K562 (cell line): ENCODE results near the gene AIRE. TPM values are rescaled to one million over a fixed set of nuclear protein-coding genes. Genes with fewer than 3 reads are reported as not detected.

Experiments used
- ATAC-seq: fragments of 200-7000 bp; cut with Tn5 transposase; 3 replicates; pipeline ENCODE4 v1.9.1; 2020; ENCODE audit warnings: moderate library complexity
- BruUV-seq: library from RNA; stranded (reverse); fragments of 400-500 nt; replicated peaks from 2 replicates; lab custom pipeline; 2021; lab: Mats Ljungman, UMichigan
- CTCF ChIA-PET: fragments of 300-600 bp; formaldehyde crosslinking; extraction: SDS; loops from one replicate; lab custom pipeline; 2021; ENCODE audit warnings: low intra/inter-chr PET ratio; lab: Yijun Ruan, JAX
- POLR2A ChIA-PET: fragments of 300-600, 350-650 bp; sonication (Branson Sonifier 250); formaldehyde crosslinking; extraction: SDS; loops from one replicate; lab custom pipeline; 2021; ENCODE audit warnings: antibody characterized with exemption, inconsistent platforms; lab: Yijun Ruan, JAX
- DNase-seq, 4 experiments: peaks; one replicate each; pipeline versions ENCODE4 v3.0.0 to v3.0.0-alpha.2; 2011 to 2018; ENCODE audit warnings: low spot score in 3 of 4, mixed read lengths in 3 of 4; ENCODE audit errors: extremely low read depth in 1 of 4
- FAIRE-seq: peaks from 2 replicates; lab custom pipeline; 2011; peaks lifted over from hg19 to GRCh38; lab: Jason Lieb, UNC
- H2AFZ ChIP-seq: 2 replicates; pipeline ENCODE4 v1.6.0; 2011; ENCODE audit warnings: low read depth, low read length, control low read depth, inconsistent platforms
- H3K27ac ChIP-seq: fragments of 200-600 bp; 3 replicates; pipeline ENCODE4 v1.8.0; 2011; ENCODE audit warnings: low read depth, mild to moderate bottlenecking, control low read depth, inconsistent platforms, low read length, moderate library complexity, mixed read lengths; ENCODE audit errors: extremely low read depth
- H3K27me3 ChIP-seq, 2 experiments: fragments of 300-600 bp in 1 of 2; 2 replicates in 1 of 2; 3 replicates in 1 of 2; pipeline versions ENCODE4 v1.6.0 to v1.8.0; 2011; ENCODE audit warnings: inconsistent platforms in 2 of 2, low read length in 2 of 2, mild to moderate bottlenecking in 1 of 2, mixed read lengths in 1 of 2, moderate library complexity in 1 of 2; ENCODE audit not compliant: control insufficient read depth in 2 of 2, insufficient read depth in 2 of 2
- H3K36me3 ChIP-seq: fragments of 300-600 bp; 3 replicates; pipeline ENCODE4 v1.8.0; 2011; ENCODE audit warnings: mild to moderate bottlenecking, low read length, inconsistent platforms; ENCODE audit not compliant: control insufficient read depth, insufficient read depth
- H3K4me1 ChIP-seq, 2 experiments: fragments of 200-600 bp in 1 of 2; replicated peaks in 1 of 2; 2 replicates in 1 of 2; 3 replicates in 1 of 2; pipeline versions ENCODE4 v1.5.1 to v1.8.0; 2011; ENCODE audit warnings: inconsistent platforms in 2 of 2, low read length in 2 of 2, mild to moderate bottlenecking in 1 of 2, mixed read lengths in 1 of 2, moderate library complexity in 1 of 2; ENCODE audit not compliant: control insufficient read depth in 2 of 2, insufficient read depth in 2 of 2
- H3K4me2 ChIP-seq: 2 replicates; pipeline ENCODE4 v1.6.1; 2011; ENCODE audit warnings: low read length, control low read depth, inconsistent platforms, mixed read lengths; ENCODE audit not compliant: insufficient read depth
- H3K4me3 ChIP-seq: fragments of 200-600 bp; sonication (generic), shearing (Covaris generic); 2 replicates; pipeline ENCODE4 v1.5.1; 2016; ENCODE audit warnings: control low read depth, inconsistent platforms
- H3K79me2 ChIP-seq: fragments of 200-600 bp; 3 replicates; pipeline ENCODE4 v1.8.0; 2011; ENCODE audit warnings: low read length, inconsistent platforms; ENCODE audit not compliant: control insufficient read depth, insufficient read depth
- H3K9ac ChIP-seq, 2 experiments: 2 replicates each; pipeline versions ENCODE4 v1.6.0 to v1.6.1; 2011; ENCODE audit warnings: low read depth in 2 of 2, low read length in 2 of 2, control low read depth in 1 of 2, inconsistent platforms in 1 of 2, mild to moderate bottlenecking in 1 of 2, mixed read lengths in 1 of 2; ENCODE audit not compliant: insufficient read depth in 1 of 2
- H3K9me1 ChIP-seq: one replicate; pipeline ENCODE4 v1.6.0; 2011; ENCODE audit warnings: inconsistent platforms, mild to moderate bottlenecking, low read length, moderate library complexity; ENCODE audit not compliant: control insufficient read depth, insufficient read depth
- H3K9me3 ChIP-seq: replicated peaks from 2 replicates; pipeline ENCODE4 v1.5.1; 2011; ENCODE audit warnings: low read depth, low read length, inconsistent platforms; ENCODE audit not compliant: control insufficient read depth, insufficient read depth
- H4K20me1 ChIP-seq: replicated peaks from 2 replicates; pipeline ENCODE4 v1.6.1; 2011; ENCODE audit warnings: low read length, inconsistent platforms, mixed read lengths; ENCODE audit not compliant: control insufficient read depth, insufficient read depth
- BHLHE40 ChIP-seq: IDR thresholded peaks from 2 replicates; pipeline ENCODE4 v1.6.1; 2011; ENCODE audit warnings: low read length, improper control_type of control experiment
- BRF1 ChIP-seq: IDR thresholded peaks from 3 replicates; pipeline ENCODE4 v1.6.1; 2011; ENCODE audit warnings: borderline replicate concordance, mild to moderate bottlenecking; ENCODE audit not compliant: insufficient read length; ENCODE audit errors: extremely low read depth
- CBFB ChIP-seq: sonication (generic); formaldehyde crosslinking; IDR thresholded peaks from 2 replicates; pipeline ENCODE4 v1.4.0; 2020; ENCODE audit warnings: mild to moderate bottlenecking, missing genetic modification reagents
- DIDO1 ChIP-seq: fragments of 450-650 bp; IDR thresholded peaks from 2 replicates; pipeline ENCODE4 v1.6.1; 2016; ENCODE audit warnings: low read depth, missing biosample characterization, missing genetic modification characterization
- DNMT1 ChIP-seq: fragments of 450-650 bp; IDR thresholded peaks from 2 replicates; pipeline ENCODE4 v1.6.1; 2016; ENCODE audit warnings: antibody characterized with exemption, mild to moderate bottlenecking
- EP300 ChIP-seq: IDR thresholded peaks from 2 replicates; pipeline ENCODE4 v1.6.1; 2012; ENCODE audit warnings: low read length, improper control_type of control experiment
- ETV6 ChIP-seq, 3 experiments: fragments of 150-350 bp in 1 of 3; sonication (generic) in 1 of 3; formaldehyde crosslinking in 1 of 3; IDR thresholded peaks; 2 replicates each; pipeline versions ENCODE4 v1.6.1 to v1.8.0; 2014 to 2022; ENCODE audit warnings: borderline replicate concordance in 2 of 3, low read depth in 2 of 3, antibody characterized with exemption in 1 of 3, low read length in 1 of 3, mild to moderate bottlenecking in 1 of 3, missing genetic modification reagents in 1 of 3
- FOXA3 ChIP-seq, 2 experiments: fragments of 450-650 bp in 1 of 2; sonication (generic) in 1 of 2; formaldehyde crosslinking; IDR thresholded peaks in 1 of 2; conservative IDR thresholded peaks in 1 of 2; 2 replicates each; pipeline versions ENCODE4 v1.4.0 to v1.8.0; 2020 to 2022; ENCODE audit warnings: mild to moderate bottlenecking in 2 of 2, missing genetic modification reagents in 1 of 2
- KDM1A ChIP-seq, 2 experiments: fragments of 450-650 bp; IDR thresholded peaks; 2 replicates each; pipeline ENCODE4 v1.6.1; 2016; ENCODE audit warnings: mild to moderate bottlenecking in 2 of 2
- MCM5 ChIP-seq: fragments of 450-650 bp; IDR thresholded peaks from 2 replicates; pipeline ENCODE4 v1.6.1; 2016; ENCODE audit warnings: low read depth
- MTA1 ChIP-seq: fragments of 450-650 bp; IDR thresholded peaks from 2 replicates; pipeline ENCODE4 v1.6.1; 2017; ENCODE audit warnings: borderline replicate concordance
- NELFE ChIP-seq: IDR thresholded peaks from 2 replicates; pipeline ENCODE4 v1.6.1; 2011; ENCODE audit warnings: mild to moderate bottlenecking; ENCODE audit not compliant: insufficient read depth, insufficient read length
- PHB ChIP-seq: fragments of 250-450 bp; sonication (Bioruptor Pico); IDR thresholded peaks from 2 replicates; pipeline ENCODE4 v1.5.0; 2021
- RFX1 ChIP-seq: fragments of 450-650 bp; IDR thresholded peaks from 2 replicates; pipeline ENCODE4 v1.6.1; 2016; ENCODE audit warnings: mild to moderate bottlenecking, moderate library complexity
- SIRT6 ChIP-seq: IDR thresholded peaks from one replicate; pipeline ENCODE4 v1.6.1; 2012; ENCODE audit warnings: low read depth, mild to moderate bottlenecking, control low read depth, inconsistent platforms, low read length, moderate library complexity
- STAG1 ChIP-seq: sonication (generic); formaldehyde crosslinking; IDR thresholded peaks from 2 replicates; pipeline ENCODE4 v1.5.0; 2020; ENCODE audit warnings: missing genetic modification reagents, borderline replicate concordance
- XRCC5 ChIP-seq: fragments of 200-400 bp; formaldehyde crosslinking; IDR thresholded peaks from 2 replicates; pipeline ENCODE4 v1.6.1; 2017; ENCODE audit warnings: low read depth, mild to moderate bottlenecking, low read length
- ZBED1 ChIP-seq: IDR thresholded peaks from 2 replicates; pipeline ENCODE4 v1.6.1; 2014
- ZNF12 ChIP-seq: sonication (generic); formaldehyde crosslinking; IDR thresholded peaks from 2 replicates; pipeline ENCODE4 v1.4.0; 2020; ENCODE audit warnings: mild to moderate bottlenecking, missing genetic modification reagents
- ZNF217 ChIP-seq: sonication (generic); formaldehyde crosslinking; IDR thresholded peaks from 2 replicates; pipeline ENCODE4 v1.8.0; 2022; ENCODE audit warnings: mild to moderate bottlenecking, missing genetic modification reagents
- ZNF696 ChIP-seq: fragments of 250-450 bp; sonication (Bioruptor Pico); conservative IDR thresholded peaks from 2 replicates; pipeline ENCODE4 v1.4.0; 2020; ENCODE audit warnings: mild to moderate bottlenecking, moderate library complexity
- WGBS: fragments of 100-300 bp; shearing (Covaris generic); methylation state at CpG from one replicate; pipeline ENCODE4 v1.1.6; 2016; ENCODE audit warnings: low coverage, mixed read lengths; ENCODE audit not compliant: insufficient coverage; ENCODE audit errors: missing lambda C conversion rate; 5-methylcytosine and 5-hydroxymethylcytosine counted together
- in situ Hi-C: fragments of 300-500 bp; cut with MboI; formaldehyde crosslinking; loops from 4 replicates; pipeline ENCODE4 v1.15.0; 2018; ENCODE audit warnings: inconsistent platforms, mixed read lengths
- intact Hi-C: fragments of 100-400 bp; cut with micrococcal nuclease; formaldehyde crosslinking; loops from 2 replicates; pipeline ENCODE4 v1.14.2; 2022
- polyA plus RNA-seq, 8 experiments: library from polyadenylated mRNA; depleted of rRNA in 4 of 8; stranded (reverse) in 5 of 8; unstranded in 3 of 8; fragments of >200 nt; fragmentation: Nextera tagmentation in 2 of 8; fragmentation: Illumina TruSeq in 1 of 8; extraction: Ambion mirVana in 2 of 8; extraction: Trizol in 1 of 8; gene quantifications; 2 replicates each; pipeline versions ENCODE4 v1.2.1 to v1.2.3, GENCODE V29; 2011 to 2014; ENCODE audit warnings: inconsistent platforms in 1 of 8, missing spikeins in 1 of 8
- total RNA-seq, 7 experiments: library from RNA; depleted of rRNA in 6 of 7; stranded (reverse); fragments of >200 nt in 6 of 7; fragmentation: Illumina TruSeq in 2 of 7; extraction: Trizol in 2 of 7; gene quantifications; 2 replicates each; pipeline versions ENCODE4 v1.2.1 to v1.2.3, GENCODE V29; 2011 to 2021; ENCODE audit warnings: low replicate concordance in 1 of 7

The AIRE gene
- total and polyA plus RNA-seq, 9 of the 15 experiments (the other 6 are each of a cell fraction or from before 2014, with no cell fraction given) = 0.01 TPM; not detected in 8

DNA sequence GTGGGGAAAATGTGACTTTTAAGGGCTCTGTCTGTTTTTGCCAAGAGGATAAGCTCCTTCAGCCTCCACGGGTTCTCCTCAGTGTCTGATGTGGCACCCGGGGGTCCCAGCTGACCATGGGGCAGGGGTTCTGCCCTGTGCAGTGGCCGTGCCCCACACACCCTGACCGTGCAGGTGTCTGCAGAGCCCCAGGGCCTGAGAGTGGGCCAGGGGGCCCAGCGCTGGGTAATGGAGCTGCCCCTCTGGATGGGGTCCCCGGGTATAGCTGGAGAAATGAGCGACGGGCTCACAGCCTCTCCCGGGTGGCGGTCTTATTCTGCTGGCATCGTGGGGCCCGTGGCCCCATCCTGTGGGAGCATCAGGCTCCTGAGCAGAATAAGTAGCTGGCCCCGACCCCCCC lies 11.2 kb downstream of the AIRE start (continued):
- TF ChIP-seq NELFE (no peak), DIDO1 (tag) (no peak), BRF1 (no peak), EP300 (no peak), MTA1 (no peak)

DNA sequence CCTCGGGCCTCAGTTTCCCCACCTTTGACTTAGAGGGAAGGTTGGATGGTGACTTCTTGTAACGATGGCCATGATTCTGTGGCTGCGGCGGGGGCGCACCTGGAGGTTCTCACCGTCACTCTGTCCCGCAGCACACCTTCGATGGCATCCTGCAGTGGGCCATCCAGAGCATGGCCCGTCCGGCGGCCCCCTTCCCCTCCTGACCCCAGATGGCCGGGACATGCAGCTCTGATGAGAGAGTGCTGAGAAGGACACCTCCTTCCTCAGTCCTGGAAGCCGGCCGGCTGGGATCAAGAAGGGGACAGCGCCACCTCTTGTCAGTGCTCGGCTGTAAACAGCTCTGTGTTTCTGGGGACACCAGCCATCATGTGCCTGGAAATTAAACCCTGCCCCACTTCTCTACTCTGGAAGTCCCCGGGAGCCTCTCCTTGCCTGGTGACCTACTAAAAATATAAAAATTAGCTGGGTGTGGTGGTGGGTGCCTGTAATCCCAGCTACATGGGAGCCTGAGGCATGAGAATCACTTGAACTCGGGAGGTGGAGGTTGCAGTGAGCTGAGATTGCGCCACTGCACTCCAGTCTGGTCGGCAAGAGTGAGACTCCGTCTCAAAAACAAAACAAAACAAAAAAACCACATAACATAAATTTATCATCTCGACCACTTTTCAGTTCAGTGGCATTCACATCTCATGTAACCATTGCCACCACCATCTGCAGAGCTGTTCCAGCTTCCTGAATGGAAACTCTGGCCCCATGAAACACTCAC lies 12.0 kb downstream of the AIRE start:
- Histone ChIP-seq H3K36me3 (no peaks in the 10 kb centered on the region; the same call in 2 of the 3 replicates), H3K4me2 (no peak overlapping the region; the same call in 1 of the 2 replicates), H3K27me3 (peaks cover 0 to 7% of the 10 kb centered on the region in 2 experiments; a peak in 1 of 5 replicates), H3K4me3 (no peak overlapping the region), H3K9me3 (no peaks in the 10 kb centered on the region), H2AFZ (no peak overlapping the region), H3K27ac (no peak overlapping the region), H3K4me1 (peaks cover 13 to 76% of the 10 kb centered on the region in 2 experiments), H3K9me1 (peaks cover 11% of the 10 kb centered on the region), H3K9ac (0 out of 4 replicates have a peak overlapping the region, but pooled peaks of 1 of the 2 experiments have one; percentile 19), H4K20me1 (peaks cover 20% of the 10 kb centered on the region), H3K79me2 (peaks cover 28% of the 10 kb centered on the region)
- FAIRE-seq (peak; percentile 95), ATAC-seq (peak; percentile 78), DNase-seq (peak; percentile 81 to 91 (median 86))
- BruUV-seq = no TSS peak
- CTCF ChIA-PET = interaction anchor here (0.8 to 0.9 kb wide), 2 partner anchors 30 to 359 kb away, joined by 3 to 4 read pairs; no protein-coding TSS in a partner anchor
- WGBS = 21% methylated on average over 18 of the region's 22 CpGs
- intact Hi-C loops (loop anchor here (2.0 kb wide), 1 partner anchor 285 kb away; the partner anchor contains the start of gene TRAPPC10), in situ Hi-C loops (loop anchor here (25.0 kb wide), 1 partner anchor 135 kb away; no protein-coding TSS in a partner anchor)
- POLR2A ChIA-PET = interaction anchor here (0.6 to 1.2 kb wide), 6 partner anchors 11 to 1340 kb away, joined by 3 to 5 read pairs (median 3); no protein-coding TSS in a partner anchor
- no peak for TF ChIP-seq SIRT6
- TF ChIP-seq ZBED1 = no peak
- TF ChIP-seq PHB (CRISPR knock-in tag) = no peak
- no peak for TF ChIP-seq ZNF12
- TF ChIP-seq MCM5 = no peak
- TF ChIP-seq ETV6 (IDR thresholded peaks at IDR 0.05; ENCODE audit: borderline replicate concordance in 1 of 2, low read depth in 2 of 2, low read length in 1 of 2) = no peak
- TF ChIP-seq ETV6 (CRISPR knock-in tag; IDR thresholded peaks at IDR 0.05; ENCODE audit: borderline replicate concordance) = no peak
- TF ChIP-seq RFX1 = no peak
- peak; percentile 89; the same call in 1 of the 2 replicates for TF ChIP-seq STAG1 (CRISPR knock-in tag)
- TF ChIP-seq DNMT1 = no peak
- no peak for TF ChIP-seq KDM1A (IDR thresholded peaks at IDR 0.05)
- TF ChIP-seq BRF1 = no peak
- 0 out of 4 replicates have a peak, but pooled peaks of 1 of the 2 experiments have one; percentile 12 for TF ChIP-seq FOXA3 (CRISPR knock-in tag; conservative IDR thresholded peaks at IDR 0.05 in 1 of 2, IDR thresholded peaks at IDR 0.05 in 1 of 2)
- peak; percentile 46; the same call in 1 of the 2 replicates for TF ChIP-seq XRCC5
- TF ChIP-seq BHLHE40 = peak; percentile 70
- no peak for TF ChIP-seq CBFB (CRISPR knock-in tag)
- TF ChIP-seq ZNF696 (CRISPR knock-in tag) = no peak
- TF ChIP-seq ZNF217 (CRISPR knock-in tag) = no peak
